Sciatic nerve (tissue), 2 donors: ENCODE data around the gene CYS1. TPM values are rescaled to one million over a fixed set of nuclear protein-coding genes. Genes with fewer than 3 reads are reported as not detected.

Source experiments
- ATAC-seq: fragments of 200-7000 bp; cut with Tn5 transposase; one replicate; pipeline ENCODE4 v1.9.1; 2020; ENCODE audit warnings: mild to moderate bottlenecking, moderate library complexity
- DNase-seq: peaks from one replicate; pipeline ENCODE4 v3.0.0-alpha.2; 2020; ENCODE audit warnings: low spot score
- intact Hi-C: fragments of 100-400 bp; cut with DNase I; formaldehyde crosslinking; loops from one replicate; pipeline ENCODE4 v1.14.2; 2022
- total RNA-seq: library from RNA; stranded (reverse); fragmentation: NEBNext Ultra II Directional; extraction: Animal tissue kit (Norgen Biotek cat#: 25700); gene quantifications from one replicate; pipeline ENCODE4 v1.2.1, GENCODE V29; 2021
- donor health status: DM: no; HTN: no; CAD: no.
- donor health status: DM: no; HTN: no; CAD: no.

CYS1 gene
- total RNA-seq, 1 donor from 2014 or later = 9.3 TPM

GRCh38 chr2:10058251-10059015 lies 21.8 kb downstream of the CYS1 start:
- DNase-seq (no peak), ATAC-seq (no peak)
- intact Hi-C loops = loop anchor here (10.0 kb wide), 2 partner anchors 74 to 244 kb away; no protein-coding TSS in a partner anchor

DNA sequence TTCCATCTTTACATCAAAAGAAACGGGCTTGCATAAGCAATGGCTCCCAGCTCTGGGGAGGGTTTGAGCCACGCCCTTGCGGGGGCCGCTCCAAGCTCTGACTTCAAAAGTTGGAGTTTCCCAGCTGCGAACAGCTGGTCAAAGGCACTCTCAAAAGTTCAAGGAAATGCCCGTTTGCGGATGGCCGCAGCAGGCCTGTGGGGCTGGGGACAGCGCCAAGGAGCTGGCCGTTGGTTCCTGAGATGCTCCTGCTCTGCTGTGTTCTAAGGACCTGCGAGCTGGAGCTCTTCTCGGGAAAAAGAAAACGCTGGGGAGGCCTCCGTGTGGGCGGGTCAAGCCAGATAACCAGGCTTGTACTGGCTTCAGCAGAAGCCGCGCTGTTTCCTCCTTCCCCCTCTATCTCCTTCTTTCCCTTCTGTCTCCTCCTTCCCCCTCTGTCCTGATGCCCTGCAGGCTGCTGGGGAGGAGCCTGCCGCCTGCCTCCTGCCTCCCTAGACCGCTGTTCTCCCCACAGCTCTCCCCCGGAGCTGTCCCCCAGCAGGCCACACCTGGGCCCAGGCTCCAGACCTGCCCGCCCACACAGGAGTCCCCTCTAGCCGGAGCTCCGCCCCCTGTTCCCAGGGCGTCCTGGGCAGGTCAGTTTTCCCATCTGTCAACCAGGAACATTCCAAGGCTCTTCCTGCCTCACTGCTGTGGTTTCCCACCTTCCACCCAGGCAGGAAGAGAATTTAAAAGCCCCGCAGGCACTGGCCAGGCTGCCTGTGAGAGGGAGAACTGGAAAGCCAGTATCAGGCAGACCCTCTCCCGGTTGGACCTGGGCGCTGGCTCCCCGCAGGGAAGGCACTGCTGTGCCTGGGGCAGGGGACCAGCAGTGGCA lies 22.7 kb downstream of the CYS1 start:
- intact Hi-C loops = loop anchor here (10.0 kb wide), 2 partner anchors 73 to 243 kb away; no protein-coding TSS in a partner anchor
- DNase-seq (no peak), ATAC-seq (peak; percentile 73)

- no peak for DNase-seq
- intact Hi-C loops = loop anchor here (10.0 kb wide), 2 partner anchors 72 to 242 kb away; no protein-coding TSS in a partner anchor
- ATAC-seq = no peak
These were observed 23.8 kb downstream of the CYS1 start for GRCh38 chr2:10056439-10056838.

DNA sequence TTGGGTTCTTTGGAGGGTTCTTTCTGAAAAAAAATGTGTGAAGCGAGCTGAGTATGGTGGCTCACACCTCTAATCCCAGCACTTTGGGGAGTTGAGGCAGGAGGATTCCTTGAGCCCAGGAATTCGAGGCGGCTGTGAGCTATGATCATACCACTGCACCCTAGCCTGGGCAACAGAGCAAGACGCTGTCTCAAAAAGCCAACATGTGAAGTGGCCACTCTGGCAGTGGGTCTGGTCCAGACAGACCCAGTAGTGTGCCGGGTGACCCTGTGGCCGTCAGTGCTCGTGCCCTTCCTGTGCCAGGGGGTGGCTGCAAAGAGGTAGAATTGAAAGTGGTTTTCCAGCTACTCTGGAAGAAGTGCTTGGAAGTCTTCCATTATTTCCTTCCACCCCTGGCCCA lies 25.2 kb downstream of the CYS1 start:
- intact Hi-C loops = loop anchor here (10.0 kb wide), 2 partner anchors 70 to 240 kb away; no protein-coding TSS in a partner anchor
- DNase-seq (no peak), ATAC-seq (no peak)

DNA sequence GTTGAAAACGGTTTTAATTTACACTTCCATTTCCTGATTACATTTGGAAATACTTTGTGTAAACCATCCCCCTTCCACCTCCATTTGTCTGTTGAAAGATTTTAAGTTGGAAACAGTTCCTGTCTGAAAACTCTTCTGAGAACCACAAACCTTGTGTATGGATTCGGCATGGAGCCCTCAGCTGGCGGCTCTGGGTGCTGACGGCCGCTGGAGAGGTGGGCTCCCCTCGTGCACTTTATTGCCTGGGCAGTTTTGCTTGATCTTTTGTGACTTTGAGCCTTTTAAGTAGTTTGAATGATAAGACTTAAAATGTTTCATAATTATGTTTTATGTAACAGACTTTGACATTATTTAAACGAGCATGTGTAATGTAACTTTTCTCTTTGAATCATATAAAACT lies 25.8 kb downstream of the CYS1 start:
- DNase-seq = no peak
- no peak for ATAC-seq
- intact Hi-C loops = loop anchor here (10.0 kb wide), 2 partner anchors 70 to 240 kb away; no protein-coding TSS in a partner anchor

- intact Hi-C loops = loop anchor here (10.0 kb wide), 2 partner anchors 69 to 239 kb away; no protein-coding TSS in a partner anchor
- DNase-seq = no peak
- ATAC-seq = no peak
These were observed 26.9 kb downstream of the CYS1 start for GRCh38 chr2:10053351-10053750.

- no peak for DNase-seq
- intact Hi-C loops = loop anchor here (10.0 kb wide), 2 partner anchors 67 to 237 kb away; no protein-coding TSS in a partner anchor
- ATAC-seq = no peak
These were observed 28.0 kb downstream of the CYS1 start for GRCh38 chr2:10052216-10052615.

DNA sequence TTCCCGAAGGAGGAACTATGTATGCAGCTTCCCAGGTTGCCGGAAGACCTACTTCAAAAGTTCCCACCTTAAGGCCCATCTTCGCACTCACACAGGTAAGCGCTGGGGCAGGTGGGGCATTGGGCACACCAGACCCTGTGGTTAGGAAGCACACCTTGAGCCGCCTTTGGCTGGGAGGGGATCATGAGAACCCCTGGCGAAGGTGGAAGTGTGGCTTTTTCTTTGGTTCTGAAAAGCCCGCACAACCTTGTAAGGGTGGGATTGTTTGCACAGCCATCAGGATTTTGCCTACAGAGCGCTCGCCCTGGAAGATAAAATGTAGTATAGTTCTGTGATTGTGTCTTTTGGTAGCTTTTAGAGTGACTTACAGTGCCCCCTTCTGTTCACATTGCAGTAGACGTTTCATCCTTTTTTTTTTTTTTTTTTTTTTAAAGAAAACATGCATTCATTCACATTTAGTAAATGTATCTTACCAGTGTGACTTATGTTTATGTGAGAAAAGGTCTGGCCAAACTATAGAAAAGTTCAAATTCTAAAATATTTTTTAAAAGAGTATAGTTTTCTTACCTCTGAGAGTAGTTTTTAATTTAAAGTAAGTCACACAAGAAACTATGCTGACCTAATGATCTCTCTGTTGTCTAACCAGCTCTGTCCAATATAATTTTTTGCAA lies 31.6 kb downstream of the CYS1 start:
- DNase-seq = no peak
- ATAC-seq = peak; percentile 21
- intact Hi-C loops = no loop called here

DNA sequence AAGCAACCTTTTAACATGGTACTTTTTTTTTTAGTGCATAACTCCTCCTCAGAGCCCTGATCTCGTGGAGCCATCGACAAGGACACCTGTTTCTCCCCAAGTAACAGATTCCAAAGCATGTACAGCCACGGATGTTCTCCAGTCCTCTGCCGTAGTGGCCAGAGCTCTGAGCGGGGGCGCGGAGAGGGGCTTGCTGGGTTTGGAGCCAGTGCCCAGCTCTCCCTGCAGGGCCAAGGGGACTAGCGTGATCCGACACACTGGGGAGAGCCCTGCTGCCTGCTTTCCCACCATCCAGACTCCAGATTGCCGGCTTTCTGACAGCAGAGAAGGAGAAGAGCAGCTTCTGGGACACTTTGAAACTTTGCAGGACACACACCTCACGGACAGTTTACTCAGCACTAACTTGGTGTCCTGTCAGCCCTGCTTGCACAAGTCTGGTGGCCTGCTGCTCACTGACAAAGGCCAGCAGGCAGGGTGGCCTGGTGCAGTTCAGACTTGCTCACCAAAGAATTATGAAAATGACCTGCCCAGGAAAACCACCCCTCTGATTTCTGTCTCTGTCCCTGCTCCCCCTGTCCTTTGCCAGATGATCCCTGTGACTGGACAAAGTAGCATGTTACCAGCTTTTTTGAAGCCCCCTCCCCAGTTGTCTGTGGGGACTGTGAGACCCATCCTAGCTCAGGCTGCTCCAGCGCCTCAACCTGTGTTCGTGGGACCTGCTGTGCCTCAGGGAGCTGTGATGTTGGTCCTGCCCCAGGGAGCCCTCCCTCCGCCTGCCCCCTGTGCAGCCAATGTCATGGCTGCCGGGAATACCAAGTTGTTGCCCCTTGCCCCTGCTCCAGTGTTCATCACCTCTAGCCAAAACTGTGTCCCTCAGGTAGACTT lies 32.4 kb downstream of the CYS1 start:
- intact Hi-C loops = no loop called here
- no peak for ATAC-seq
- no peak for DNase-seq

GRCh38 chr2:10046931-10047330 lies 33.3 kb downstream of the CYS1 start:
- intact Hi-C loops = no loop called here
- DNase-seq (no peak), ATAC-seq (no peak)

- no peak for ATAC-seq
- intact Hi-C loops = no loop called here
- no peak for DNase-seq
These were observed 34.5 kb downstream of the CYS1 start for GRCh38 chr2:10045561-10046355.

DNA sequence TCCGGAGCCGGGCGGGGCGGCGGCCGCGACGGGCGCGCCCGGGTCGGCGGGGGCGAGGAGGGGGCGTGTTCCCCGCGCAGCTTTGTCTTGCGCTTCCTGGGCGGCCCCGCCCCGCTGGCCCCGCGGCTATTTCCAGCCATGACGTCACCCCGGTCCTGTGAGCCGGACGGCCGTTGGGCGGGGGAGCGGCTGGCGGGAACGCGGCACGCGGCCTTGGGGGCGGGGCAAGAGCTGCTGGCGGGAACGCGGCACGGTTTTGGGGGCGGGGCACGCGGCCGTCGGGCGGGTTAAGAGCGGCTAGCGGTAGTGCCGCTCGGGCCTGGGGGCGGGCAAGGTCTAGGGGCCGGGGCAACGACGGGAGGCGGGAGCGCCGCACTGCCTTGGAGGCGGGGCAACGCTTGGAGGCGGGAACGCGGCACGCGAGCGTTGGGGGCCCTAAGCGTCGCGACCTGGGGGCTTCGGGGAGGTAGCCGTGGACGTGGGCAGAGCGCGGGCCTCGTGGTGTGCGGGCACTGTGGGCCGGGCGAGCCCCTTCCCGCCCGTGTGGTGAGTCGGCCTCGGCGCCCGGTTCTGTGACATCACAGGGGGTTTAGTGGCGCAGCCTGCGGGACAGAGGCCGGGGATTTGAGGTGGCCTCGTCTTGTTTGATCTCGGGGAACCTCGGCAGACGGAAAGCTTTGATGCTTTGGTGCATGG lies 36.2 kb downstream of the CYS1 start:
- intact Hi-C loops = no loop called here
- DNase-seq = peak; percentile 99
- ATAC-seq = peak; percentile 80

- peak; percentile 80 for ATAC-seq
- DNase-seq = peak; percentile 96
- intact Hi-C loops = no loop called here
These were observed 36.8 kb downstream of the CYS1 start, which contains the start of gene KLF11 for GRCh38 chr2:10043256-10043905. KLF11 (plus strand) TSS chr2:10043550; CDS start chr2:10043717, 167 bp downstream.

DNA sequence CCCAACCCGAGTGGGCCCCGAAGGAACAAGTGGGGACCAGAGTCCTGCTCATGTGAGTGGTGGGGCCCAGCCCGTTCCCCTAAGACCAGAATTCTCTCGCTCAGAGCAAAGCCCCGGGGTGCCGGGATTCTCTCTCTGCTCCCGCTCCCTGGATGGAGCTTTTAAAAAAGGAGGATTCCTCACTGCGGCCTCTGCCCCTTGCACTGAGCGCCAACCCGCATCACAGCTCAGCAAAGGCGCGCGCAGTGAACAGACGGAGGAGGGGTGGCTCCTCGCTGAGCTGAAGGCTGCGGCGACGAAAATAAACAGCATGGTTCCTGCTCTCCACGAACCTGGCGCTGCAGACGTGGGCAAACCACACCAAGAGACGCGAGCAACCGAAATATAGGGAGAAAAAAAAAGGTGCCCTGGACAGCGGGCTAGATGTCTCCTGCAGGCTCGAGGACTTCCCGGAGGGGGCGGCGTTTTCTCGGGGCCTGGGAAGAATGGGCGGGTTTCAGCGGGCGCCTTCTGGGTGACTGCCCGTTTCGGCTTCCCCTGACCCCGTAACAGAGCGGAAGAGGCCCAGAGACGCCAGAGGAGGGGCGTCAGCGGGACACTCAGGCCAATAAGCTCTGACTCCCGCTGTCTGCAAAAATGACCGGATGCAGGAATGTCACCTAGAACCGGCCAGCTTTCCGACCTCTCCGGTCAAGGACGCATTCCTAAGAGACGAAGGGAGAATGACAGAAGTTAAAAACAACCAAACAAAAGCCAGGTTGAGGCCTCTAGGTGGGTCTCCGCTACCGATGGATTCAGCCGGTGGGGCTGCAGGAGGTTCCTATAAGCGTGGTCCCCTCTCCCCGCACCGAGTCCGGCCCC lies 37.7 kb downstream of the CYS1 start:
- peak; percentile 65 for ATAC-seq
- DNase-seq = peak; percentile 88
- intact Hi-C loops = no loop called here

DNA sequence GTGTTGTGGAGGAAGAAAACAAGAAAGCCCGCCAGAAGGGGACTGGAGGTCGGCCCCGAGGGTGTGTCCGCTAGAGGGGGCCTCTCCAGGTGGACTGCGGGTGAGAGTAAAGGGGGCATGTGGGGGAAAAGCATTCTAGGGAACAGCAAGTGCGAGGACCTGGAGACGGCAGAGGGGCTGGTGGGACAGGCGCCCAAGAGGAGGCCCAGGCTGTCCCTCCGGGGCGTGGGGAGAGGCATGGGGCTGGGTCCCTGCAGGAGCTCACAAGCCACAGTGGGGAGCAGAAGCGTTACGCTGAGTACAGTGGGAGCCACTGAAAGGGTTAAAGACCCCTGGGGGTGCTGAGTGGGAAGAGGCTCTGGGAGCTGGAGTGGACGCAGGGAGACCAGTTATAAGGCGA lies 38.5 kb downstream of the CYS1 start:
- DNase-seq (no peak), ATAC-seq (no peak)
- intact Hi-C loops = no loop called here
